H9 (cell line): ENCODE results near the gene SYNE2. TPM values are rescaled to one million over a fixed set of nuclear protein-coding genes. Genes with fewer than 3 reads are reported as not detected.
"Not testable (repeated sequence)": the region's sequence is repeated elsewhere in the genome, so short reads cannot be mapped to it uniquely, and the experiment has no call there.

ENCODE experiments used
- DNase-seq: peaks from one replicate; pipeline ENCODE4 v3.0.0-alpha.2; 2017
- H2AFZ ChIP-seq: one replicate; pipeline ENCODE4 v1.6.1; 2013; ENCODE audit warnings: mild to moderate bottlenecking, low read length, control low read depth, moderate library complexity
- H2AK5ac ChIP-seq: 2 replicates; pipeline ENCODE4 v1.6.1; 2013; ENCODE audit warnings: low read length, control low read depth, mixed read lengths; ENCODE audit not compliant: insufficient read length
- H2BK120ac ChIP-seq: one replicate; pipeline ENCODE4 v1.6.1; 2013; ENCODE audit warnings: low read depth, mild to moderate bottlenecking, low read length, control low read depth, inconsistent platforms; ENCODE audit not compliant: poor library complexity, severe bottlenecking
- H2BK12ac ChIP-seq: 2 replicates; pipeline ENCODE4 v1.6.1; 2013; ENCODE audit warnings: low read length, control low read depth, mixed read lengths, low read depth; ENCODE audit not compliant: insufficient read length
- H2BK15ac ChIP-seq: 2 replicates; pipeline ENCODE4 v1.6.1; 2013; ENCODE audit warnings: low read depth, low read length, control low read depth
- H2BK20ac ChIP-seq: one replicate; pipeline ENCODE4 v1.6.1; 2013; ENCODE audit warnings: low read depth, mild to moderate bottlenecking, low read length, control low read depth, inconsistent platforms; ENCODE audit not compliant: poor library complexity, severe bottlenecking
- H2BK5ac ChIP-seq: 2 replicates; pipeline ENCODE4 v1.6.1; 2013; ENCODE audit warnings: low read length, control low read depth, mixed read lengths; ENCODE audit not compliant: insufficient read length
- H3K14ac ChIP-seq: 2 replicates; pipeline ENCODE4 v1.6.1; 2013; ENCODE audit warnings: low read length, control low read depth; ENCODE audit not compliant: insufficient read depth
- H3K18ac ChIP-seq: 2 replicates; pipeline ENCODE4 v1.6.1; 2013; ENCODE audit warnings: low read depth, mild to moderate bottlenecking, mixed read lengths, low read length, control low read depth; ENCODE audit not compliant: insufficient read length
- H3K23ac ChIP-seq: 2 replicates; pipeline ENCODE4 v1.6.1; 2013; ENCODE audit warnings: low read length, control low read depth, mixed read lengths, low read depth; ENCODE audit not compliant: insufficient read length
- H3K23me2 ChIP-seq: 2 replicates; pipeline ENCODE4 v1.6.1; 2013; ENCODE audit warnings: low read depth, mild to moderate bottlenecking, mixed read lengths, low read length, control low read depth; ENCODE audit not compliant: insufficient read length, poor library complexity, severe bottlenecking
- H3K27ac ChIP-seq: 2 replicates; pipeline ENCODE4 v1.5.1; 2013; ENCODE audit warnings: low read length, control low read depth, mixed read lengths, low read depth; ENCODE audit not compliant: insufficient read length
- H3K27me3 ChIP-seq: 2 replicates; pipeline ENCODE4 v1.6.1; 2013; ENCODE audit warnings: low read length, control low read depth, inconsistent platforms; ENCODE audit not compliant: insufficient read depth
- H3K4ac ChIP-seq: 2 replicates; pipeline ENCODE4 v1.6.1; 2013; ENCODE audit warnings: low read depth, mild to moderate bottlenecking, control low read depth, inconsistent platforms, low read length, moderate library complexity
- H3K4me1 ChIP-seq: 2 replicates; pipeline ENCODE4 v1.6.1; 2013; ENCODE audit warnings: low read length, control low read depth, inconsistent platforms; ENCODE audit not compliant: insufficient read depth
- H3K4me2 ChIP-seq: 2 replicates; pipeline ENCODE4 v1.6.1; 2013; ENCODE audit warnings: low read length, control low read depth, mixed read lengths; ENCODE audit not compliant: insufficient read length, insufficient read depth
- H3K56ac ChIP-seq: 2 replicates; pipeline ENCODE4 v1.6.1; 2013; ENCODE audit warnings: low read depth, mild to moderate bottlenecking, mixed read lengths, low read length, control low read depth; ENCODE audit not compliant: insufficient read length
- H3K79me1 ChIP-seq: 2 replicates; pipeline ENCODE4 v1.6.1; 2013; ENCODE audit warnings: low read depth, mild to moderate bottlenecking, moderate library complexity, low read length, control low read depth, inconsistent platforms; ENCODE audit not compliant: insufficient read depth, poor library complexity, severe bottlenecking
- H3K79me2 ChIP-seq: 2 replicates; pipeline ENCODE4 v1.6.1; 2013; ENCODE audit warnings: low read length, control low read depth, inconsistent platforms; ENCODE audit not compliant: insufficient read depth
- H3K9ac ChIP-seq: 2 replicates; pipeline ENCODE4 v1.6.1; 2013; ENCODE audit warnings: low read length, control low read depth, mixed read lengths; ENCODE audit not compliant: insufficient read length; ENCODE audit errors: extremely low read depth
- H3K9me3 ChIP-seq: one replicate; pipeline ENCODE4 v1.6.1; 2013; ENCODE audit warnings: low read depth, low read length, inconsistent platforms; ENCODE audit not compliant: control insufficient read depth
- H3T11ph ChIP-seq: one replicate; pipeline ENCODE4 v1.6.1; 2013; ENCODE audit warnings: mild to moderate bottlenecking, low read length, control low read depth, inconsistent platforms
- H4K20me1 ChIP-seq: one replicate; pipeline ENCODE4 v1.6.1; 2013; ENCODE audit not compliant: control insufficient read depth, insufficient read length, insufficient read depth
- H4K5ac ChIP-seq: 2 replicates; pipeline ENCODE4 v1.6.1; 2013; ENCODE audit warnings: low read depth, mild to moderate bottlenecking, mixed read lengths, low read length, control low read depth; ENCODE audit not compliant: insufficient read length
- H4K8ac ChIP-seq: replicated peaks from 2 replicates; pipeline ENCODE4 v1.6.1; 2013; ENCODE audit warnings: low read length, control low read depth, mixed read lengths, low read depth; ENCODE audit not compliant: insufficient read length
- H4K91ac ChIP-seq: 2 replicates; pipeline ENCODE4 v1.6.1; 2013; ENCODE audit warnings: low read depth, mild to moderate bottlenecking, moderate library complexity, mixed read lengths, low read length, control low read depth; ENCODE audit not compliant: insufficient read length
- H3K27ac Mint-ChIP-seq, 3 experiments: 2 replicates in 2 of 3; 3 replicates in 1 of 3; pipeline ENCODE4 v1.8.0; 2020 to 2021; ENCODE audit warnings: mixed read lengths in 3 of 3, mild to moderate bottlenecking in 1 of 3, moderate library complexity in 1 of 3
- H3K27me3 Mint-ChIP-seq: 2 replicates; pipeline ENCODE4 v1.8.0; 2021; ENCODE audit warnings: low read depth, mild to moderate bottlenecking, moderate library complexity, mixed read lengths
- H3K36me3 Mint-ChIP-seq, 3 experiments: 2 replicates in 2 of 3; 3 replicates in 1 of 3; pipeline ENCODE4 v1.8.0; 2020 to 2021; ENCODE audit warnings: low read depth in 3 of 3, mixed read lengths in 3 of 3; ENCODE audit not compliant: insufficient read depth in 1 of 3
- H3K4me1 Mint-ChIP-seq, 2 experiments: 2 replicates each; pipeline ENCODE4 v1.8.0; 2020; ENCODE audit warnings: mixed read lengths in 2 of 2
- H3K4me3 Mint-ChIP-seq, 2 experiments: 2 replicates in 1 of 2; 3 replicates in 1 of 2; pipeline ENCODE4 v1.8.0; 2020 to 2021; ENCODE audit warnings: mild to moderate bottlenecking in 2 of 2, mixed read lengths in 2 of 2, moderate library complexity in 1 of 2
- H3K9me3 Mint-ChIP-seq, 2 experiments: 2 replicates in 1 of 2; 3 replicates in 1 of 2; pipeline ENCODE4 v1.8.0; 2020; ENCODE audit warnings: mild to moderate bottlenecking in 2 of 2, mixed read lengths in 2 of 2, moderate library complexity in 1 of 2
- WGBS: extraction: QIAGEN DNeasy Blood & Tissue Kit; methylation state at CpG from one replicate; pipeline ENCODE4 v1.1.7; 2013; ENCODE audit warnings: missing lambda C conversion rate, low lambda C conversion rate, mixed read lengths; ENCODE audit not compliant: insufficient read length; ENCODE audit errors: extremely low coverage; 5-methylcytosine and 5-hydroxymethylcytosine counted together
- total RNA-seq: library from RNA; stranded (reverse); gene quantifications from 2 replicates; pipeline ENCODE4 v1.2.1, GENCODE V29; 2021

Gene SYNE2
- total RNA-seq, 1 experiment from 2014 or later: 43.3 TPM

- H2BK12ac ChIP-seq, H3K4me1 ChIP-seq, H3K23me2 ChIP-seq, H3T11ph ChIP-seq, H2BK20ac ChIP-seq, H3K9me3 ChIP-seq, H3K56ac ChIP-seq, H3K4ac ChIP-seq, H3K27me3 ChIP-seq, H2BK5ac ChIP-seq, H3K4me2 ChIP-seq, H3K27ac Mint-ChIP-seq, H3K79me1 ChIP-seq, DNase-seq, H2AK5ac ChIP-seq, H4K5ac ChIP-seq, H3K36me3 Mint-ChIP-seq, H3K4me1 Mint-ChIP-seq, H2AFZ ChIP-seq, H3K23ac ChIP-seq, H4K8ac ChIP-seq, H3K79me2 ChIP-seq, H3K9ac ChIP-seq, H3K27ac ChIP-seq, H3K14ac ChIP-seq, H3K27me3 Mint-ChIP-seq, H4K91ac ChIP-seq, H3K18ac ChIP-seq, H2BK15ac ChIP-seq, H3K4me3 Mint-ChIP-seq, H4K20me1 ChIP-seq, H2BK120ac ChIP-seq: not testable (repeated sequence)
- WGBS: no CpG with 5 or more reads among the region's 3 CpGs
- H3K9me3 Mint-ChIP-seq: peaks cover 11 to 19% of the 10 kb centered on the region in 2 experiments
Measured at GRCh38 chr14:63811692-63812091, 41.1 kb upstream of the SYNE2 start.
